OCI-LY7 (cell line): Measurements from ENCODE around the gene SCRN2. TPM values are rescaled to one million over a fixed set of nuclear protein-coding genes. Genes with fewer than 3 reads are reported as not detected.

Source experiments
- BruUV-seq: library from RNA; stranded (reverse); fragments of 400-500 nt; replicated peaks from 2 replicates; lab custom pipeline; 2021; lab: Mats Ljungman, UMichigan
- CTCF ChIA-PET: fragments of 300-600 bp; sonication (Branson Sonifier 250); formaldehyde crosslinking; loops from one replicate; lab custom pipeline; 2022; ENCODE audit warnings: antibody characterized with exemption; ENCODE audit not compliant: unreplicated experiment; lab: Charles Lee
- POLR2A ChIA-PET: fragments of 300-600 bp; sonication (Branson Sonifier 250); formaldehyde crosslinking; loops from one replicate; lab custom pipeline; 2022; ENCODE audit warnings: antibody characterized with exemption; lab: Charles Lee
- DNase-seq: peaks from one replicate; pipeline ENCODE4 v3.0.0-alpha.2; 2015; ENCODE audit warnings: low spot score
- H2AFZ ChIP-seq: fragments of 200-600 bp; sonication (generic), shearing (Covaris generic); 2 replicates; pipeline ENCODE4 v1.6.1; 2014; ENCODE audit warnings: mild to moderate bottlenecking, antibody characterized with exemption, low read length, moderate library complexity
- H3K27ac ChIP-seq: fragments of 200-600 bp; sonication (generic); 2 replicates; pipeline ENCODE4 v1.5.1; 2014; ENCODE audit warnings: mixed run types, low read depth, mild to moderate bottlenecking, moderate library complexity, low read length, inconsistent platforms; ENCODE audit not compliant: poor library complexity, severe bottlenecking
- H3K36me3 ChIP-seq: fragments of 200-600 bp; sonication (generic); 2 replicates; pipeline ENCODE4 v1.6.1; 2014; ENCODE audit warnings: mild to moderate bottlenecking, antibody characterized with exemption, low read length, moderate library complexity, mixed read lengths; ENCODE audit not compliant: insufficient read depth
- H3K4me1 ChIP-seq: fragments of 200-600 bp; sonication (generic); 2 replicates; pipeline ENCODE4 v1.5.1; 2014; ENCODE audit warnings: mild to moderate bottlenecking, low read length; ENCODE audit not compliant: insufficient read depth, poor library complexity, severe bottlenecking
- H3K4me2 ChIP-seq: fragments of 200-600 bp; sonication (generic); 2 replicates; pipeline ENCODE4 v1.6.1; 2014; ENCODE audit warnings: mild to moderate bottlenecking, low read length
- H3K4me3 ChIP-seq: fragments of 200-600 bp; sonication (generic); 2 replicates; pipeline ENCODE4 v1.5.1; 2014; ENCODE audit warnings: mild to moderate bottlenecking, low read depth, low read length; ENCODE audit not compliant: poor library complexity, severe bottlenecking
- H3K79me2 ChIP-seq: fragments of 200-600 bp; sonication (generic); 2 replicates; pipeline ENCODE4 v1.6.1; 2016; ENCODE audit warnings: low read depth, mild to moderate bottlenecking, low read length, moderate library complexity, mixed read lengths; ENCODE audit not compliant: insufficient read depth
- H3K9me2 ChIP-seq: fragments of 200-600 bp; sonication (generic); 2 replicates; pipeline ENCODE4 v1.6.1; 2016; ENCODE audit warnings: mild to moderate bottlenecking, low read length, mixed read lengths; ENCODE audit not compliant: insufficient read depth
- H3K9me3 ChIP-seq: fragments of 200-600 bp; sonication (generic); 2 replicates; pipeline ENCODE4 v1.6.1; 2014; ENCODE audit warnings: mild to moderate bottlenecking, mixed run types, low read length, mixed read lengths
- H4K20me1 ChIP-seq: fragments of 200-600 bp; sonication (generic); 2 replicates; pipeline ENCODE4 v1.6.1; 2014; ENCODE audit warnings: mild to moderate bottlenecking, antibody characterized with exemption, low read length, moderate library complexity, mixed read lengths; ENCODE audit not compliant: insufficient read depth
- EZH2phosphoT487 ChIP-seq: fragments of 200-600 bp; sonication (generic); IDR thresholded peaks from 2 replicates; pipeline ENCODE4 v1.6.1; 2018; ENCODE audit warnings: low read depth, borderline replicate concordance, mild to moderate bottlenecking, mixed run types, antibody characterized with exemption, low read length, moderate library complexity, mixed read lengths
- intact Hi-C: fragments of 100-400 bp; cut with micrococcal nuclease; formaldehyde crosslinking; loops from one replicate; pipeline ENCODE4 v1.10.0; 2022; ENCODE audit not compliant: unreplicated experiment
- total RNA-seq, 2 experiments: library from RNA; depleted of rRNA in 1 of 2; stranded (reverse); fragments of >200 nt in 1 of 2; shearing (Covaris generic) in 1 of 2; gene quantifications; 2 replicates each; pipeline ENCODE4 v1.2.3, GENCODE V29; 2014 to 2022
- TF ChIP-seq, protein P1 (sequence below): fragments of 200-600 bp; sonication (generic); conservative IDR thresholded peaks from 2 replicates; pipeline ENCODE4 v1.5.1; 2014; ENCODE audit warnings: mild to moderate bottlenecking, antibody characterized with exemption, low read length, moderate library complexity, mixed read lengths

SCRN2 gene
- total RNA-seq, 2 experiments from 2014 or later, result 37.3 to 42.9 TPM

DNA sequence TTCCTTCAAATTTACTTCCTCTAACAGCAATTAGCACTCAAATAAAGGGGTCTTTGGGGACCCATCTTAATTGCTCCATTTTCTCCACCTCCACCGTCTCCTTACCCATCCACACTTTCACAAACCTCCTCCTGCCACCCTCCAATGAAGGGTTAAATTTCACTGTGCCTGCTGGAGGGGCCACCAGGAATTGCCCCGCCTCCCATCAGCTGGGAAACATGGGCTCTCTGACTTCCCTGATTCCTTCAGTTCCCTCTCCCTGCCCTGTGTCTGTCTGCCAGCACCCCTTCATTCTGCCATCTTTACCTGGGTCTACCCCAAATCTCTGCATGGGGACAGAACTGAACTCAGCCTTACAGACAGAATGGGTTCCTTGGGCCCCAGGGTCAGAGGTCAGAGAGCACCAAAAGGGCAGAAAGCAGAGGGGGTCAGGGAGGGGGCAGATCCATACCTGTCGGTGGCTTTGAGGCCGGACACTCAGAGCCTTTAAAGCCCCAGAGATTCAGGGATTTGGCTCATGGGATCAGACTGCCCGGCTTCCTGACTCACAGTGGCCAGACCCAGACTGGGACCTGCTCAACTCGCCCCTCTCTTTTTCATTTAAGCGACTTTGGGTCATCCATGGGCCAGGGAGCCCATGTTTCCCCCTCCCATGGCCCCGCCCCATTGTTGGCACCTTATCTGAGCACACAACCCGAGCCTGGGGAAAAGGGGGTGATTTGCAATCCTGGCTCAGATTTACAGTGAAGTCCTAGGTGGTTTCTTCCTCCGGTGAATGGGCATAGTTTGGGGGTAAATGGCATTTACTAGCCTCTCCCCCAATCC is 37.3 kb upstream of the SCRN2 start:
- POLR2A ChIA-PET, result interaction anchor here (0.6 kb wide), 1 partner anchor 14 kb away, joined by 3 read pairs; no protein-coding TSS in a partner anchor
- CTCF ChIA-PET, result no interaction called here
- Histone ChIP-seq H2AFZ (no peak overlapping the region), H3K4me3 (no peak overlapping the region), H3K9me3 (no peaks in the 10 kb centered on the region), H3K36me3 (no peaks in the 10 kb centered on the region), H3K4me1 (no peaks in the 10 kb centered on the region), H3K79me2 (no peaks in the 10 kb centered on the region), H4K20me1 (no peaks in the 10 kb centered on the region), H3K27ac (no peak overlapping the region), H3K9me2 (no peaks in the 10 kb centered on the region), H3K4me2 (no peak overlapping the region)
- no peak for DNase-seq
- TF ChIP-seq EZH2phosphoT487, result no peak
- TF ChIP-seq, protein P1, sequence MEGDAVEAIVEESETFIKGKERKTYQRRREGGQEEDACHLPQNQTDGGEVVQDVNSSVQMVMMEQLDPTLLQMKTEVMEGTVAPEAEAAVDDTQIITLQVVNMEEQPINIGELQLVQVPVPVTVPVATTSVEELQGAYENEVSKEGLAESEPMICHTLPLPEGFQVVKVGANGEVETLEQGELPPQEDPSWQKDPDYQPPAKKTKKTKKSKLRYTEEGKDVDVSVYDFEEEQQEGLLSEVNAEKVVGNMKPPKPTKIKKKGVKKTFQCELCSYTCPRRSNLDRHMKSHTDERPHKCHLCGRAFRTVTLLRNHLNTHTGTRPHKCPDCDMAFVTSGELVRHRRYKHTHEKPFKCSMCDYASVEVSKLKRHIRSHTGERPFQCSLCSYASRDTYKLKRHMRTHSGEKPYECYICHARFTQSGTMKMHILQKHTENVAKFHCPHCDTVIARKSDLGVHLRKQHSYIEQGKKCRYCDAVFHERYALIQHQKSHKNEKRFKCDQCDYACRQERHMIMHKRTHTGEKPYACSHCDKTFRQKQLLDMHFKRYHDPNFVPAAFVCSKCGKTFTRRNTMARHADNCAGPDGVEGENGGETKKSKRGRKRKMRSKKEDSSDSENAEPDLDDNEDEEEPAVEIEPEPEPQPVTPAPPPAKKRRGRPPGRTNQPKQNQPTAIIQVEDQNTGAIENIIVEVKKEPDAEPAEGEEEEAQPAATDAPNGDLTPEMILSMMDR, result no peak
- no TSS peak for BruUV-seq
- intact Hi-C loops, result no loop called here

- BruUV-seq, result no TSS peak
- Histone ChIP-seq H3K79me2 (no peaks in the 10 kb centered on the region), H3K9me3 (no peaks in the 10 kb centered on the region), H3K4me1 (no peaks in the 10 kb centered on the region), H3K4me3 (no peak overlapping the region), H3K9me2 (no peaks in the 10 kb centered on the region), H3K27ac (no peak overlapping the region), H4K20me1 (no peaks in the 10 kb centered on the region), H3K36me3 (no peaks in the 10 kb centered on the region), H3K4me2 (no peak overlapping the region), H2AFZ (no peak overlapping the region)
- POLR2A ChIA-PET, result no interaction called here
- no peak for DNase-seq
- CTCF ChIA-PET, result no interaction called here
- intact Hi-C loops, result no loop called here
- TF ChIP-seq, protein P1, result no peak
- no peak for TF ChIP-seq EZH2phosphoT487
These were observed 36.4 kb upstream of the SCRN2 start for GRCh38 chr17:47877368-47878034.
